ENCODE measurements around the gene TMEM61.

DNA sequence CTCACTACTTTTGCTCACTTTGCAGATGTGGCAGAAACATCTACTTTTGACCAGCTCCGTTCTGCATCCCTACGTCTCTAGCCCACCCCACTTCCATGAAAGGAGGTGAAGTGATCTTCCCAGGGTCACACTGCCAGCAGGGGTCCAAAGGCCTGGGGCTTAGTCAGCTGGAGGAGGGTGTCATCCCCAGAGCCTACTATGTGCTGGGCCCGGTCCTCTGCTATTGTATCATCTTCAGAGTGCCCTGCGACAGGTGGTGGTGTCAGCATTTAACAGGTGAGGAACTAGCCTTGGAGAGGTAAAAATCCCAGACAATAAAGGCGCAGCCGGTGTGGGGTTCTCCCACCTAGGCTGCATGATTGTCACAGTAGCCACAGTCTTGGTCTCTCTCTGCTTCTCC, 12.7 kb downstream of the TMEM61 start:
- no peak for TF ChIP-seq EZH2 (IDR thresholded peaks at IDR 0.05)
- TF ChIP-seq POLR2AphosphoS5 (IDR thresholded peaks at IDR 0.05; ENCODE audit: borderline replicate concordance, low read depth, low read length) = no peak
- TF ChIP-seq FOXP2 (optimal IDR thresholded peaks at IDR 0.05; ENCODE audit: control extremely low read depth, extremely low read length, insufficient read depth) = no peak
